ENCODE data around the gene FSTL5. TPM values are rescaled to one million over a fixed set of nuclear protein-coding genes. Genes with fewer than 3 reads are reported as not detected.

FSTL5 gene
- total and polyA plus RNA-seq, 10 of the 15 experiments (the other 5 are each of a cell fraction or from before 2014, with no cell fraction given): 0.04 to 2.4 (median 0.08) TPM; not detected in 4

GRCh38 chr4:161721947-161722346, 441.9 kb downstream of the FSTL5 start (continued):
- no peak for TF ChIP-seq BCL3 (IDR thresholded peaks at IDR 0.05; ENCODE audit: borderline replicate concordance, insufficient read depth, low read depth, low read length, poor library complexity, severe bottlenecking)
- no peak for TF ChIP-seq HDAC2 (IDR thresholded peaks at IDR 0.05)

GRCh38 chr4:161717084-161717483, 446.7 kb downstream of the FSTL5 start:
- ChIA-PET SMC1A (ENCODE audit: uncharacterized antibody, unreplicated experiment) (interaction anchor here (1.0 to 1.9 kb wide), 2 partner anchors 9 to 11 kb away, joined by 3 to 6 read pairs; no protein-coding TSS in a partner anchor), CTCF (no interaction called here), RAD21 (ENCODE audit: unreplicated experiment) (no interaction called here), POLR2A (no interaction called here)
- no peak overlapping the region for H2AFZ ChIP-seq (ENCODE audit: control insufficient read depth, low read depth, low read length)
- no peaks in the 10 kb centered on the region for H3K36me3 ChIP-seq (ENCODE audit: control insufficient read depth in 2 of 2, insufficient read depth in 2 of 2, low read length in 1 of 2)
- ATAC-seq (no peak), FAIRE-seq (no peak), DNase-seq (ENCODE audit: low read depth, low spot score) (no peak)
- in situ Hi-C loops (cut with MboI) (no loop called here), intact Hi-C loops (cut with micrococcal nuclease; ENCODE audit: unreplicated experiment) (no loop called here)
- no peak overlapping the region for H3K27ac ChIP-seq (ENCODE audit: control insufficient read depth, insufficient read depth)
- H3K27me3 ChIP-seq (replicated peaks in 1 of 2; ENCODE audit: control insufficient read depth in 2 of 2, insufficient read depth in 2 of 2, low read length in 1 of 2): no peaks in the 10 kb centered on the region
- no peaks in the 10 kb centered on the region for H4K20me1 ChIP-seq (ENCODE audit: control insufficient read depth, insufficient read depth)
- BruUV-seq (replicated peaks): no TSS peak
- 0% methylated on average over 1 of the region's 1 CpG for WGBS (ENCODE audit: insufficient coverage, insufficient replicate concordance, low lambda C conversion rate, missing lambda C conversion rate)
- no peaks in the 10 kb centered on the region for H3K9me3 ChIP-seq (replicated peaks; ENCODE audit: control insufficient read depth, insufficient read depth, low read length)
- H3K4me2 ChIP-seq (ENCODE audit: control insufficient read depth, insufficient read depth): no peak overlapping the region
- no peaks in the 10 kb centered on the region for H3K4me1 ChIP-seq (ENCODE audit: control insufficient read depth, insufficient read depth, low read length)
- H3K4me3 ChIP-seq: no peak overlapping the region
- H3K9ac ChIP-seq (ENCODE audit: control insufficient read depth, insufficient read depth, low read length): no peak overlapping the region
- no peaks in the 10 kb centered on the region for H3K79me2 ChIP-seq (ENCODE audit: control insufficient read depth, insufficient read depth, low read length)
- TF ChIP-seq KDM1A (IDR thresholded peaks at IDR 0.05; ENCODE audit: borderline replicate concordance): no peak
- no peak for TF ChIP-seq WRNIP1 (IDR thresholded peaks at IDR 0.05; ENCODE audit: borderline replicate concordance, low read depth, low read length)
- no peak for TF ChIP-seq IKZF2 (IDR thresholded peaks at IDR 0.05)
- no peak for TF ChIP-seq ZNF592 (IDR thresholded peaks at IDR 0.05)
- TF ChIP-seq FOXM1 (IDR thresholded peaks at IDR 0.05; ENCODE audit: low read depth, low read length): no peak
- no peak for TF ChIP-seq CBX5 (IDR thresholded peaks at IDR 0.05; ENCODE audit: low read depth)
- no peak for TF ChIP-seq RFX5 (IDR thresholded peaks at IDR 0.05; ENCODE audit: low read depth, low read length)
- no peak for TF ChIP-seq MLLT1 (IDR thresholded peaks at IDR 0.05)
- no peak for TF ChIP-seq HSF1 (IDR thresholded peaks at IDR 0.05; ENCODE audit: low read depth, low read length)
- TF ChIP-seq NFIC (IDR thresholded peaks at IDR 0.05; ENCODE audit: low read depth, low read length): no peak
- TF ChIP-seq SIX5 (IDR thresholded peaks at IDR 0.05; ENCODE audit: low read depth, low read length, severe bottlenecking): no peak

Data from GM12878 (cell line).